ENCODE measurements around the gene ALG2. TPM values are rescaled to one million over a fixed set of nuclear protein-coding genes. Genes with fewer than 3 reads are reported as not detected.
A peak's percentile ranks its signal among the peaks of the same experiment; 100 is the strongest.

The ALG2 gene
- total and polyA plus RNA-seq, 9 of the 15 experiments (the other 6 are each of a cell fraction or from before 2014, with no cell fraction given): 4.9 to 41.9 (median 20.2) TPM

- BruUV-seq (replicated peaks): no TSS peak
- no peaks in the 10 kb centered on the region for H3K9me1 ChIP-seq (ENCODE audit: control insufficient read depth, insufficient read depth, low read length)
- ATAC-seq (peak; percentile 92), FAIRE-seq (peak; percentile 81), DNase-seq (ENCODE audit: extremely low read depth in 1 of 4, low spot score in 3 of 4) (peak; percentile 46 to 53 (median 49))
- no peaks in the 10 kb centered on the region for H3K27me3 ChIP-seq (ENCODE audit: control insufficient read depth in 2 of 2, insufficient read depth in 2 of 2, low read length in 2 of 2)
- no peak overlapping the region for H3K9ac ChIP-seq (ENCODE audit: insufficient read depth in 1 of 2, low read depth in 2 of 2, low read length in 2 of 2)
- no peak overlapping the region for H3K4me2 ChIP-seq (ENCODE audit: insufficient read depth, low read length)
- ChIA-PET POLR2A (interaction anchor here (1.0 to 3.2 kb wide), 4 partner anchors 9 to 86 kb away, joined by 3 to 45 read pairs (median 6); partner anchors contain the start of genes ALG2 and SEC61B), CTCF (ENCODE audit: low intra/inter-chr PET ratio) (no interaction called here)
- 70% methylated on average over 2 of the region's 2 CpGs for WGBS (ENCODE audit: insufficient coverage, low coverage, missing lambda C conversion rate)
- no peak overlapping the region for H2AFZ ChIP-seq (ENCODE audit: low read depth, low read length)
- in situ Hi-C loops (cut with MboI): no loop called here
- H4K20me1 ChIP-seq (replicated peaks; ENCODE audit: control insufficient read depth, insufficient read depth, low read length): no peaks in the 10 kb centered on the region
- peaks cover 57% of the 10 kb centered on the region; the same call in 2 of the 3 replicates for H3K36me3 ChIP-seq (ENCODE audit: control insufficient read depth, insufficient read depth, low read length)
- H3K79me2 ChIP-seq (ENCODE audit: control insufficient read depth, insufficient read depth, low read length): peaks cover 3% of the 10 kb centered on the region; the same call in 1 of the 3 replicates
- intact Hi-C loops (cut with micrococcal nuclease): no loop called here
- H3K4me1 ChIP-seq (replicated peaks in 1 of 2; ENCODE audit: control insufficient read depth in 2 of 2, insufficient read depth in 2 of 2, low read length in 2 of 2): no peaks in the 10 kb centered on the region
- no peaks in the 10 kb centered on the region for H3K9me3 ChIP-seq (replicated peaks; ENCODE audit: control insufficient read depth, insufficient read depth, low read depth, low read length)
- H3K4me3 ChIP-seq: no peak overlapping the region
- H3K27ac ChIP-seq (ENCODE audit: extremely low read depth, low read depth, low read length): no peak overlapping the region
- TF ChIP-seq CHD4 (IDR thresholded peaks at IDR 0.05; ENCODE audit: insufficient read depth, insufficient replicate concordance, low read depth, low read length, poor library complexity, severe bottlenecking) (no peak), CBFA2T3 (IDR thresholded peaks at IDR 0.05) (no peak), SMARCE1 (IDR thresholded peaks at IDR 0.05) (peak; percentile 43; the same call in 1 of the 2 replicates), DDX20 (tag; IDR thresholded peaks at IDR 0.05; ENCODE audit: low read depth) (no peak), NUFIP1 (IDR thresholded peaks at IDR 0.05; ENCODE audit: partially characterized antibody) (no peak), MNT (conservative IDR thresholded peaks at IDR 0.05) (no peak), HNRNPK (IDR thresholded peaks at IDR 0.05; ENCODE audit: low read depth, low read length, poor library complexity, severe bottlenecking) (no peak), ZFP91 (CRISPR knock-in tag; IDR thresholded peaks at IDR 0.05) (no peak), NCOR1 (IDR thresholded peaks at IDR 0.05) (0 out of 2 replicates have a peak, but pooled peaks have one; percentile 5), MAX (CRISPR knock-in tag; IDR thresholded peaks at IDR 0.05) (no peak), XRCC3 (IDR thresholded peaks at IDR 0.05) (no peak), POLR2H (tag; IDR thresholded peaks at IDR 0.05; ENCODE audit: low read depth) (no peak)
These were observed 10.0 kb upstream of the ALG2 start for GRCh38 chr9:99231711-99232110.
